ENCODE data around the gene C1orf21.

Gene C1orf21

GRCh38 chr1:184647471-184647870 is 260.6 kb downstream of the C1orf21 start:
- TF ChIP-seq POU2F2 (IDR thresholded peaks at IDR 0.05; ENCODE audit: low read depth, low read length) (no peak), POLR2AphosphoS5 (IDR thresholded peaks at IDR 0.05; ENCODE audit: low read depth, low read length) (no peak), TAF1 (IDR thresholded peaks at IDR 0.05; ENCODE audit: low read depth, low read length) (no peak), POLR2A (IDR thresholded peaks at IDR 0.05; ENCODE audit: low read depth, low read length) (no peak), SPI1 (IDR thresholded peaks at IDR 0.05; ENCODE audit: low read depth, low read length) (no peak), PAX5 (IDR thresholded peaks at IDR 0.05; ENCODE audit: insufficient read depth, low read length, severe bottlenecking) (no peak)
- DNase-seq (ENCODE audit: insufficient read length, low spot score): no peak
- FAIRE-seq: no peak

- FAIRE-seq (peak; percentile 38), DNase-seq (ENCODE audit: insufficient read length, low spot score) (no peak)
- TF ChIP-seq PAX5 (IDR thresholded peaks at IDR 0.05; ENCODE audit: insufficient read depth, low read length, severe bottlenecking): no peak
- TF ChIP-seq POLR2A (IDR thresholded peaks at IDR 0.05; ENCODE audit: low read depth, low read length): no peak
- TF ChIP-seq POU2F2 (IDR thresholded peaks at IDR 0.05; ENCODE audit: low read depth, low read length): no peak
- no peak for TF ChIP-seq SPI1 (IDR thresholded peaks at IDR 0.05; ENCODE audit: low read depth, low read length)
- TF ChIP-seq TAF1 (IDR thresholded peaks at IDR 0.05; ENCODE audit: low read depth, low read length): no peak
Observed at GRCh38 chr1:184648160-184648855, 261.5 kb downstream of the C1orf21 start.

GRCh38 chr1:184648856-184649201 is 262.0 kb downstream of the C1orf21 start:
- DNase-seq (ENCODE audit: insufficient read length, low spot score) (no peak), FAIRE-seq (no peak)
- TF ChIP-seq TAF1 (IDR thresholded peaks at IDR 0.05; ENCODE audit: low read depth, low read length) (no peak), POU2F2 (IDR thresholded peaks at IDR 0.05; ENCODE audit: low read depth, low read length) (no peak), POLR2A (IDR thresholded peaks at IDR 0.05; ENCODE audit: low read depth, low read length) (no peak), PAX5 (IDR thresholded peaks at IDR 0.05; ENCODE audit: insufficient read depth, low read length, severe bottlenecking) (no peak), SPI1 (IDR thresholded peaks at IDR 0.05; ENCODE audit: low read depth, low read length) (no peak)

- TF ChIP-seq SPI1 (IDR thresholded peaks at IDR 0.05; ENCODE audit: low read depth, low read length) (no peak), POU2F2 (IDR thresholded peaks at IDR 0.05; ENCODE audit: low read depth, low read length) (no peak), POLR2A (IDR thresholded peaks at IDR 0.05; ENCODE audit: low read depth, low read length) (no peak), TAF1 (IDR thresholded peaks at IDR 0.05; ENCODE audit: low read depth, low read length) (no peak), PAX5 (IDR thresholded peaks at IDR 0.05; ENCODE audit: insufficient read depth, low read length, severe bottlenecking) (no peak), POLR2AphosphoS5 (IDR thresholded peaks at IDR 0.05; ENCODE audit: low read depth, low read length) (no peak)
- DNase-seq (ENCODE audit: insufficient read length, low spot score) (no peak), FAIRE-seq (peak; percentile 78)
Observed at GRCh38 chr1:184649451-184649888, 262.6 kb downstream of the C1orf21 start.

- no peak for DNase-seq (ENCODE audit: insufficient read length, low spot score)
- FAIRE-seq: no peak
- no peak for TF ChIP-seq TAF1 (IDR thresholded peaks at IDR 0.05; ENCODE audit: low read depth, low read length)
- TF ChIP-seq PAX5 (IDR thresholded peaks at IDR 0.05; ENCODE audit: insufficient read depth, low read length, severe bottlenecking): no peak
- TF ChIP-seq POLR2A (IDR thresholded peaks at IDR 0.05; ENCODE audit: low read depth, low read length): no peak
- TF ChIP-seq POLR2AphosphoS5 (IDR thresholded peaks at IDR 0.05; ENCODE audit: low read depth, low read length): no peak
- no peak for TF ChIP-seq POU2F2 (IDR thresholded peaks at IDR 0.05; ENCODE audit: low read depth, low read length)
- TF ChIP-seq SPI1 (IDR thresholded peaks at IDR 0.05; ENCODE audit: low read depth, low read length): no peak
Observed at GRCh38 chr1:184650177-184650866, 263.5 kb downstream of the C1orf21 start.

- TF ChIP-seq POU2F2 (IDR thresholded peaks at IDR 0.05; ENCODE audit: low read depth, low read length) (no peak), TAF1 (IDR thresholded peaks at IDR 0.05; ENCODE audit: low read depth, low read length) (no peak), SPI1 (IDR thresholded peaks at IDR 0.05; ENCODE audit: low read depth, low read length) (no peak), POLR2AphosphoS5 (IDR thresholded peaks at IDR 0.05; ENCODE audit: low read depth, low read length) (no peak), POLR2A (IDR thresholded peaks at IDR 0.05; ENCODE audit: low read depth, low read length) (no peak), PAX5 (IDR thresholded peaks at IDR 0.05; ENCODE audit: insufficient read depth, low read length, severe bottlenecking) (no peak)
- FAIRE-seq: no peak
Observed at GRCh38 chr1:184655185-184655584, 268.4 kb downstream of the C1orf21 start.

GRCh38 chr1:184656221-184656620 is 269.4 kb downstream of the C1orf21 start:
- FAIRE-seq: no peak
- no peak for DNase-seq (ENCODE audit: insufficient read length, low spot score)
- TF ChIP-seq SPI1 (IDR thresholded peaks at IDR 0.05; ENCODE audit: low read depth, low read length) (no peak), POU2F2 (IDR thresholded peaks at IDR 0.05; ENCODE audit: low read depth, low read length) (no peak), TAF1 (IDR thresholded peaks at IDR 0.05; ENCODE audit: low read depth, low read length) (no peak), POLR2A (IDR thresholded peaks at IDR 0.05; ENCODE audit: low read depth, low read length) (no peak), POLR2AphosphoS5 (IDR thresholded peaks at IDR 0.05; ENCODE audit: low read depth, low read length) (no peak), PAX5 (IDR thresholded peaks at IDR 0.05; ENCODE audit: insufficient read depth, low read length, severe bottlenecking) (no peak)

More at GRCh38 chr1:184655185-184655584, 268.4 kb downstream of the C1orf21 start:
- no peak for DNase-seq (ENCODE audit: insufficient read length, low spot score)

- DNase-seq (ENCODE audit: insufficient read length, low spot score) (no peak), FAIRE-seq (no peak)
Observed at GRCh38 chr1:184658055-184658454, 271.2 kb downstream of the C1orf21 start.

GRCh38 chr1:184660462-184661191 is 273.8 kb downstream of the C1orf21 start:
- DNase-seq (ENCODE audit: insufficient read length, low spot score) (no peak), FAIRE-seq (no peak)
- no peak for TF ChIP-seq POLR2AphosphoS5 (IDR thresholded peaks at IDR 0.05; ENCODE audit: low read depth, low read length)
- no peak for TF ChIP-seq SPI1 (IDR thresholded peaks at IDR 0.05; ENCODE audit: low read depth, low read length)
- TF ChIP-seq PAX5 (IDR thresholded peaks at IDR 0.05; ENCODE audit: insufficient read depth, low read length, severe bottlenecking): no peak
- TF ChIP-seq TAF1 (IDR thresholded peaks at IDR 0.05; ENCODE audit: low read depth, low read length): no peak
- no peak for TF ChIP-seq POLR2A (IDR thresholded peaks at IDR 0.05; ENCODE audit: low read depth, low read length)
- TF ChIP-seq POU2F2 (IDR thresholded peaks at IDR 0.05; ENCODE audit: low read depth, low read length): no peak

More at GRCh38 chr1:184658055-184658454, 271.2 kb downstream of the C1orf21 start:
- TF ChIP-seq POU2F2 (IDR thresholded peaks at IDR 0.05; ENCODE audit: low read depth, low read length): no peak
- no peak for TF ChIP-seq POLR2A (IDR thresholded peaks at IDR 0.05; ENCODE audit: low read depth, low read length)
- no peak for TF ChIP-seq TAF1 (IDR thresholded peaks at IDR 0.05; ENCODE audit: low read depth, low read length)

Data from GM12891 (cell line).